CD14-positive monocyte (primary cell): ENCODE measurements around the gene GRIK4. TPM values are rescaled to one million over a fixed set of nuclear protein-coding genes. Genes with fewer than 3 reads are reported as not detected.

Experiments
- DNase-seq, 3 donors: peaks; one replicate each; pipeline ENCODE4 v3.0.0-alpha.2; 2011 to 2022
- H2AFZ ChIP-seq: 2 replicates; pipeline ENCODE4 v1.6.0; 2012; ENCODE audit warnings: mild to moderate bottlenecking, low read depth, low read length, inconsistent platforms; ENCODE audit not compliant: insufficient read depth, poor library complexity, severe bottlenecking
- H3K27ac ChIP-seq, 2 donors: 1 replicate in 1 of 2; 2 replicates in 1 of 2; pipeline ENCODE4 v1.5.1; 2012 to 2013; ENCODE audit warnings: low read length in 2 of 2, control low read depth in 1 of 2, inconsistent platforms in 1 of 2, low read depth in 1 of 2, mild to moderate bottlenecking in 1 of 2
- H3K27me3 ChIP-seq, 2 donors: one replicate each; pipeline versions ENCODE4 v1.6.0 to v1.6.1; 2011 to 2013; ENCODE audit warnings: low read length in 2 of 2; ENCODE audit not compliant: control insufficient read depth in 2 of 2, insufficient read depth in 2 of 2
- H3K36me3 ChIP-seq, 2 donors: replicated peaks in 1 of 2; 1 replicate in 1 of 2; 2 replicates in 1 of 2; pipeline versions ENCODE4 v1.5.1 to v1.6.1; 2012 to 2013; ENCODE audit warnings: low read length in 2 of 2, control low read depth in 1 of 2, inconsistent platforms in 1 of 2, mild to moderate bottlenecking in 1 of 2; ENCODE audit not compliant: insufficient read depth in 2 of 2, control insufficient read depth in 1 of 2
- H3K4me1 ChIP-seq, 2 donors: 1 replicate in 1 of 2; 2 replicates in 1 of 2; pipeline versions ENCODE4 v1.5.1 to v1.6.1; 2012 to 2013; ENCODE audit warnings: low read length in 2 of 2, control low read depth in 1 of 2, inconsistent platforms in 1 of 2, mild to moderate bottlenecking in 1 of 2, moderate library complexity in 1 of 2; ENCODE audit not compliant: insufficient read depth in 2 of 2, control insufficient read depth in 1 of 2
- H3K4me2 ChIP-seq: replicated peaks from 2 replicates; pipeline ENCODE3; 2012; ENCODE audit warnings: low read length, moderate library complexity, mild to moderate bottlenecking; ENCODE audit not compliant: poor library complexity, severe bottlenecking; ENCODE audit errors: extremely low read depth
- H3K4me3 ChIP-seq, 3 experiments: fragments of 200-600 bp in 1 of 3; sonication (generic) in 1 of 3; replicated peaks in 1 of 3; 1 replicate in 2 of 3; 2 replicates in 1 of 3; pipeline ENCODE4 v1.5.1; 2011 to 2013; ENCODE audit warnings: low read length in 3 of 3, mild to moderate bottlenecking in 3 of 3, control low read depth in 2 of 3, low read depth in 2 of 3, inconsistent platforms in 1 of 3, moderate library complexity in 1 of 3
- H3K79me2 ChIP-seq: 2 replicates; pipeline ENCODE4 v1.6.0; 2012; ENCODE audit warnings: mild to moderate bottlenecking, control low read depth, inconsistent platforms, low read length, moderate library complexity; ENCODE audit not compliant: insufficient read depth
- H3K9ac ChIP-seq: 2 replicates; pipeline ENCODE4 v1.6.0; 2017; ENCODE audit warnings: low read length, mild to moderate bottlenecking; ENCODE audit not compliant: insufficient read depth, poor library complexity, severe bottlenecking
- H3K9me3 ChIP-seq, 2 donors: replicated peaks in 1 of 2; 1 replicate in 1 of 2; 2 replicates in 1 of 2; pipeline versions ENCODE4 v1.5.1 to v1.6.1; 2012 to 2013; ENCODE audit warnings: low read length in 2 of 2, control low read depth in 1 of 2; ENCODE audit not compliant: control insufficient read depth in 1 of 2, insufficient read depth in 1 of 2
- H4K20me1 ChIP-seq: 2 replicates; pipeline ENCODE4 v1.6.0; 2012; ENCODE audit warnings: mild to moderate bottlenecking, low read length, control low read depth, moderate library complexity; ENCODE audit not compliant: insufficient read depth
- H3K27ac Mint-ChIP-seq, 7 donors: one replicate each; pipeline ENCODE4 v1.8.0; 2020; ENCODE audit warnings: mild to moderate bottlenecking in 7 of 7, mixed read lengths in 7 of 7, moderate library complexity in 6 of 7, inconsistent platforms in 2 of 7
- H3K27me3 Mint-ChIP-seq, 3 donors: one replicate each; pipeline ENCODE4 v1.8.0; 2021 to 2022; ENCODE audit warnings: low read depth in 3 of 3, mild to moderate bottlenecking in 3 of 3, mixed read lengths in 3 of 3, moderate library complexity in 3 of 3, inconsistent platforms in 1 of 3
- H3K36me3 Mint-ChIP-seq, 2 donors: one replicate each; pipeline ENCODE4 v1.8.0; 2020; ENCODE audit warnings: mixed read lengths in 2 of 2, inconsistent platforms in 1 of 2, mild to moderate bottlenecking in 1 of 2
- H3K4me1 Mint-ChIP-seq: one replicate; pipeline ENCODE4 v1.8.0; 2020; ENCODE audit warnings: mild to moderate bottlenecking, mixed read lengths
- H3K4me3 Mint-ChIP-seq, 2 donors: one replicate each; pipeline ENCODE4 v1.8.0; 2020; ENCODE audit warnings: mild to moderate bottlenecking in 2 of 2, mixed read lengths in 2 of 2, moderate library complexity in 1 of 2
- H3K9me3 Mint-ChIP-seq, 7 donors: one replicate each; pipeline ENCODE4 v1.8.0; 2020 to 2022; ENCODE audit warnings: mixed read lengths in 7 of 7, mild to moderate bottlenecking in 6 of 7, moderate library complexity in 6 of 7, inconsistent platforms in 2 of 7
- CTCF ChIP-seq: fragments of 200-600 bp; IDR thresholded peaks from one replicate; pipeline ENCODE4 v1.8.0; 2022; ENCODE audit warnings: antibody characterized with exemption, mild to moderate bottlenecking
- WGBS: methylation state at CpG from one replicate; pipeline ENCODE4 v1.1.5; 2013; ENCODE audit warnings: missing lambda C conversion rate; ENCODE audit not compliant: insufficient coverage; 5-methylcytosine and 5-hydroxymethylcytosine counted together
- intact Hi-C, 2 donors: fragments of 100-400 bp; cut with micrococcal nuclease; formaldehyde crosslinking; loops; one replicate each; pipeline versions ENCODE4 v1.15.0 to v1.15.1; 2023
- polyA plus RNA-seq, 3 donors: library from polyadenylated mRNA; depleted of rRNA in 1 of 3; unstranded in 2 of 3; stranded (reverse) in 1 of 3; fragments of 300-500 nt in 2 of 3; fragments of >200 nt in 1 of 3; fragmentation: Illumina TruSeq in 2 of 3; gene quantifications; 1 replicate in 2 of 3; 2 replicates in 1 of 3; pipeline ENCODE4 v1.2.3, GENCODE V29; 2012 to 2021

GRIK4 gene
- polyA plus RNA-seq, 3 donors = not detected

- Histone ChIP-seq H3K4me3 (no peak overlapping the region), H3K79me2 (no peaks in the 10 kb centered on the region), H3K9me3 (no peaks in the 10 kb centered on the region), H3K36me3 (no peaks in the 10 kb centered on the region), H3K4me1 (no peaks in the 10 kb centered on the region), H2AFZ (no peak overlapping the region), H3K4me2 (no peak overlapping the region), H3K9ac (no peak overlapping the region), H4K20me1 (no peaks in the 10 kb centered on the region), H3K27ac (no peak overlapping the region), H3K27me3 (peaks cover 25 to 44% of the 10 kb centered on the region in 2 donors)
- H3K4me1 Mint-ChIP-seq = no peaks in the 10 kb centered on the region
- peak overlapping the region in 1 of 2 donors; percentile 84 for H3K4me3 Mint-ChIP-seq
- peaks cover 35 to 63% (median 42%) of the 10 kb centered on the region in 3 donors for H3K27me3 Mint-ChIP-seq
- no peak for TF ChIP-seq CTCF
- intact Hi-C loops = no loop called here
- peaks cover 0 to 3% (median 0%) of the 10 kb centered on the region in 7 donors for H3K9me3 Mint-ChIP-seq
- no peaks in the 10 kb centered on the region for H3K36me3 Mint-ChIP-seq
- WGBS = 21% methylated on average over 48 of the region's 53 CpGs
- DNase-seq = no peak
- H3K27ac Mint-ChIP-seq = no peak overlapping the region
Measured at GRCh38 chr11:120563703-120564572, 52.4 kb downstream of the GRIK4 start.

GRCh38 chr11:120564573-120565311, 53.2 kb downstream of the GRIK4 start:
- TF ChIP-seq CTCF = no peak
- Histone ChIP-seq H4K20me1 (no peaks in the 10 kb centered on the region), H3K79me2 (no peaks in the 10 kb centered on the region), H3K36me3 (no peaks in the 10 kb centered on the region), H3K4me3 (no peak overlapping the region), H3K4me2 (no peak overlapping the region), H3K27me3 (peaks cover 25 to 44% of the 10 kb centered on the region in 2 donors), H2AFZ (no peak overlapping the region), H3K27ac (no peak overlapping the region), H3K9me3 (no peaks in the 10 kb centered on the region), H3K4me1 (no peaks in the 10 kb centered on the region), H3K9ac (no peak overlapping the region)
- H3K36me3 Mint-ChIP-seq = no peaks in the 10 kb centered on the region
- H3K4me1 Mint-ChIP-seq = no peaks in the 10 kb centered on the region
- intact Hi-C loops = no loop called here
- H3K27ac Mint-ChIP-seq = no peak overlapping the region
- H3K9me3 Mint-ChIP-seq = peaks cover 0 to 3% (median 0%) of the 10 kb centered on the region in 7 donors
- H3K4me3 Mint-ChIP-seq = peak overlapping the region in 1 of 2 donors; percentile 60
- peaks cover 35 to 66% (median 42%) of the 10 kb centered on the region in 3 donors for H3K27me3 Mint-ChIP-seq
- DNase-seq = no peak
- WGBS = under 1% methylated on average over 65 of the region's 75 CpGs
